Lung (tissue), 12 donors: Measurements from ENCODE around the gene MYH13. TPM values are rescaled to one million over a fixed set of nuclear protein-coding genes. Genes with fewer than 3 reads are reported as not detected.

Experiments used
- ATAC-seq: fragments of 200-7000 bp; cut with Tn5 transposase; one replicate; pipeline ENCODE4 v1.9.1; 2020; ENCODE audit warnings: moderate number of reproducible peaks; ENCODE audit not compliant: insufficient read depth, low FRiP score
- DNase-seq, 3 donors: peaks; one replicate each; pipeline ENCODE4 v3.0.0-alpha.2; 2013 to 2017
- H3K27ac ChIP-seq, 2 donors: one replicate each; pipeline ENCODE4 v1.5.1; 2013; ENCODE audit warnings: mild to moderate bottlenecking in 2 of 2, moderate library complexity in 2 of 2, control low read depth in 1 of 2, inconsistent platforms in 1 of 2, low read depth in 1 of 2, low read length in 1 of 2
- H3K27me3 ChIP-seq, 3 donors: one replicate each; pipeline ENCODE4 v1.5.1; 2013; ENCODE audit warnings: low read length in 2 of 3; ENCODE audit not compliant: control insufficient read depth in 3 of 3, insufficient read depth in 3 of 3
- H3K36me3 ChIP-seq, 4 donors: one replicate each; pipeline ENCODE4 v1.5.1; 2013; ENCODE audit warnings: low read length in 4 of 4, mild to moderate bottlenecking in 1 of 4, moderate library complexity in 1 of 4; ENCODE audit not compliant: control insufficient read depth in 4 of 4, insufficient read depth in 4 of 4
- H3K4me1 ChIP-seq, 5 donors: one replicate each; pipeline ENCODE4 v1.5.1; 2013; ENCODE audit warnings: low read length in 5 of 5, mild to moderate bottlenecking in 2 of 5, moderate library complexity in 1 of 5; ENCODE audit not compliant: control insufficient read depth in 5 of 5, insufficient read depth in 5 of 5
- H3K4me3 ChIP-seq: one replicate; pipeline ENCODE4 v1.5.1; 2013; ENCODE audit warnings: mild to moderate bottlenecking, control low read depth, moderate library complexity
- H3K9ac ChIP-seq, 2 donors: one replicate each; pipeline ENCODE4 v1.5.1; 2013; ENCODE audit warnings: low read length in 2 of 2, control low read depth in 1 of 2; ENCODE audit not compliant: insufficient read depth in 1 of 2
- H3K9me3 ChIP-seq, 4 donors: one replicate each; pipeline ENCODE4 v1.5.1; 2013; ENCODE audit warnings: low read length in 3 of 4, mild to moderate bottlenecking in 1 of 4, moderate library complexity in 1 of 4; ENCODE audit not compliant: control insufficient read depth in 4 of 4, insufficient read depth in 3 of 4
- WGBS, 2 donors: extraction: QIAGEN DNeasy Blood & Tissue Kit; methylation state at CpG; one replicate each; pipeline ENCODE4 v1.1.7; 2013; 5-methylcytosine and 5-hydroxymethylcytosine counted together
- polyA plus RNA-seq, 2 donors: library from polyadenylated mRNA; stranded (reverse); fragments of 200-250 nt; gene quantifications; one replicate each; pipeline ENCODE4 v1.2.1, GENCODE V29; 2013
- total RNA-seq, 2 donors: library from RNA; depleted of rRNA in 1 of 2; stranded (reverse); fragments of >200 nt in 1 of 2; gene quantifications; one replicate each; pipeline ENCODE4 v1.2.1, GENCODE V29; 2014 to 2021
- TF ChIP-seq, protein P1 (sequence below): IDR thresholded peaks from 2 replicates; pipeline ENCODE4 v1.5.1; 2012; ENCODE audit warnings: mild to moderate bottlenecking; ENCODE audit errors: control extremely low read depth, extremely low read depth
- donor health status: control.
- donor health status: control.
- donor health status: Bipolar disorder and iron deficiency.
- donor health status: healthy.
- donor health status: DM: yes; HTN: yes; CAD: no.

Gene MYH13
- total and polyA plus RNA-seq, 4 donors, result 0.02 TPM; not detected in 3

GRCh38 chr17:10290041-10290440 lies 82.8 kb downstream of the MYH13 start:
- Histone ChIP-seq H3K9ac (no peak overlapping the region), H3K36me3 (no peaks in the 10 kb centered on the region), H3K4me3 (no peak overlapping the region), H3K27me3 (no peaks in the 10 kb centered on the region), H3K4me1 (peaks cover 0 to 9% (median 0%) of the 10 kb centered on the region in 5 donors), H3K27ac (no peak overlapping the region), H3K9me3 (no peaks in the 10 kb centered on the region)
- ATAC-seq (no peak), DNase-seq (peak; percentile 49 to 68 (median 50))
- TF ChIP-seq, protein P1, sequence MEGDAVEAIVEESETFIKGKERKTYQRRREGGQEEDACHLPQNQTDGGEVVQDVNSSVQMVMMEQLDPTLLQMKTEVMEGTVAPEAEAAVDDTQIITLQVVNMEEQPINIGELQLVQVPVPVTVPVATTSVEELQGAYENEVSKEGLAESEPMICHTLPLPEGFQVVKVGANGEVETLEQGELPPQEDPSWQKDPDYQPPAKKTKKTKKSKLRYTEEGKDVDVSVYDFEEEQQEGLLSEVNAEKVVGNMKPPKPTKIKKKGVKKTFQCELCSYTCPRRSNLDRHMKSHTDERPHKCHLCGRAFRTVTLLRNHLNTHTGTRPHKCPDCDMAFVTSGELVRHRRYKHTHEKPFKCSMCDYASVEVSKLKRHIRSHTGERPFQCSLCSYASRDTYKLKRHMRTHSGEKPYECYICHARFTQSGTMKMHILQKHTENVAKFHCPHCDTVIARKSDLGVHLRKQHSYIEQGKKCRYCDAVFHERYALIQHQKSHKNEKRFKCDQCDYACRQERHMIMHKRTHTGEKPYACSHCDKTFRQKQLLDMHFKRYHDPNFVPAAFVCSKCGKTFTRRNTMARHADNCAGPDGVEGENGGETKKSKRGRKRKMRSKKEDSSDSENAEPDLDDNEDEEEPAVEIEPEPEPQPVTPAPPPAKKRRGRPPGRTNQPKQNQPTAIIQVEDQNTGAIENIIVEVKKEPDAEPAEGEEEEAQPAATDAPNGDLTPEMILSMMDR, result no peak
- 31 to 44% methylated on average over 1 of the region's 1 CpG for WGBS, 2 donors

- Histone ChIP-seq H3K27me3 (no peaks in the 10 kb centered on the region), H3K4me3 (no peak overlapping the region)
- no peak for ATAC-seq
Measured at GRCh38 chr17:10286324-10286723, 86.5 kb downstream of the MYH13 start.

DNA sequence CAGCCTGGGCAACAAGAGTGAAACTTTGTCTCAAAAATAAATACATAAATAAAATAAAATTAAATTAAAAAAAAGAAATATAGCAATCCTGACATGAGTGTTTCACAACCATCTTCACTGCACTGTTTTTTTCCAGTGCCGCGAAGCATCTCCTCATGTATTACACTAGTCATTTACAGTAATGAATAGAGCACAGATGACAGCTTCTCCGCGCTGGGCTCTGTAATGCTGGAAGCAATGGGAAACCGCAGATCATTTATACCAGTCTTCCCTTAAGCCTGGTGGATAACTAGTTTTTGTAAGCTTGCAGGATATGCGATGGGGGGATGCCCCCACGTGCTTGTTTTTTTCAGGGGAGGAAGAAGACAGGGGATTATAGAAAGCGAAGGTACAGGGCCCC lies 86.9 kb downstream of the MYH13 start:
- DNase-seq, result no peak
- no peaks in the 10 kb centered on the region for H3K36me3 ChIP-seq
- WGBS, 2 donors, result 68 to 78% methylated on average over 8 of the region's 8 CpGs
- no peaks in the 10 kb centered on the region for H3K27me3 ChIP-seq
- TF ChIP-seq, protein P1, result no peak
- no peak overlapping the region for H3K4me3 ChIP-seq
- no peak overlapping the region for H3K27ac ChIP-seq
- peaks cover 0 to 4% (median 0%) of the 10 kb centered on the region in 5 donors for H3K4me1 ChIP-seq
- ATAC-seq, result no peak
- no peaks in the 10 kb centered on the region for H3K9me3 ChIP-seq
- no peak overlapping the region for H3K9ac ChIP-seq

More at GRCh38 chr17:10286324-10286723, 86.5 kb downstream of the MYH13 start:
- no peak for DNase-seq
- Histone ChIP-seq H3K9me3 (no peaks in the 10 kb centered on the region), H3K9ac (no peak overlapping the region), H3K4me1 (peaks cover 0 to 4% (median 0%) of the 10 kb centered on the region in 5 donors), H3K36me3 (no peaks in the 10 kb centered on the region), H3K27ac (no peak overlapping the region)
- TF ChIP-seq, protein P1, result no peak
- WGBS, 2 donors, result 0 to 7% methylated on average over 1 of the region's 1 CpG

- no peak overlapping the region for H3K27ac ChIP-seq
- H3K36me3 ChIP-seq, result no peaks in the 10 kb centered on the region
- 65 to 70% methylated on average over 1 of the region's 1 CpG for WGBS, 2 donors
- no peaks in the 10 kb centered on the region for H3K4me1 ChIP-seq
- H3K9ac ChIP-seq, result no peak overlapping the region
- H3K4me3 ChIP-seq, result no peak overlapping the region
- ATAC-seq, result no peak
- TF ChIP-seq, protein P1, result no peak
- no peak for DNase-seq
- H3K27me3 ChIP-seq, result no peaks in the 10 kb centered on the region
- H3K9me3 ChIP-seq, result no peaks in the 10 kb centered on the region
Measured at GRCh38 chr17:10280068-10280467, 92.7 kb downstream of the MYH13 start.
